ENCODE data around the gene TFEC.
"Not testable (repeated sequence)": the region's sequence is repeated elsewhere in the genome, so short reads cannot be mapped to it uniquely, and the experiment has no call there.

Gene TFEC

DNA sequence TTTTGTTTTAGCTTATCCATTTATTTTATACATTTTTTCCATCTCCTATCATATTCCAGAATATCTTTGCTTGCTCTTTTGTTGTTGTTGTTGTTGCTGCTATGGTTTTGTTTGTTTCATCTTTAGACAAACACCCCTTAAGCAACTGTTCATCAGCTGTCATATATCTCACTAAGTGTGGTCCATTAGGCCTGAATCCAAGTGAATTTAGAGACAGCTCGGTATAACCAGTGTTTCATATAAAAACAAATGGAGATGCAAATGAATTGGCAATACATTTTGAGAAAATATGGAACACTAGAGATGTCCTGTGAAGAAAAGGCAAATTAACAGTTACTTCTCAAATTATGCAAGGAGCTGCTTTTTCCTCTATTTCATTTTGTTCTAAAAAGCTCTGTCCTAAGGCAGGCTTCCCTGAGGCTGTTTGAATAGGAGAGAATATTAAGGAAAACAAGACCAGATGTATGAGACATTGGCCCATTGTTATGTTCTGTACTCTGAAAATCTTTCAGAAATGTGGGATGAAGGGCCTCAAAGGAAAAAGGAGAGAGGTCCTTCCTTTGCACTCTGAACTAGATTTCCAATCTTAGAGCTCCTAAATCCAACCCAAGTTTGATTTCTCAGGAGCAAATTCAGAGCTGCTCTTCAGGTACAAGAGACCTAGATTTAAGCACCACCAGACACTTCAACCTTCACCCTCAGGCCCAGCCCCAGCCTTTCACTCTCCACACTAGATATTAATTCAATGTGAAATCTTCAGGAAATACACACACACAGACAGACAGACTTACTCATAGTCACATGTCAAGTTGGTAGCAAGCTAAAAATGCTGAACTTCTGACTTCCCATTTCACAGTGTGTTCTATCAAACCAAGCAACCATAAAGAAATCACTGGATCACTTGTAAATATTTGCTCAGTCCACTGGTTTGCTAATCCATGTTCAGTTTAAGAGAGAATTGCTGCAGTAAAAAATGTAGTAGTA, 5.4 kb downstream of the TFEC start:
- Histone ChIP-seq H3K79me2 (no peaks in the 10 kb centered on the region), H3K9me3 (ENCODE audit: control insufficient read depth, low read length) (no peaks in the 10 kb centered on the region), H2AFZ (no peak overlapping the region), H3K4me1 (no peaks in the 10 kb centered on the region), H3K36me3 (ENCODE audit: control insufficient read depth, insufficient read depth, low read length) (no peaks in the 10 kb centered on the region), H3K9ac (no peak overlapping the region), H3K27me3 (ENCODE audit: control insufficient read depth, insufficient read depth, low read length) (no peaks in the 10 kb centered on the region), H3K4me2 (ENCODE audit: low read length) (no peak overlapping the region), H3K4me3 (ENCODE audit: low read depth, low read length) (no peak overlapping the region), H3K27ac (no peak overlapping the region)
- TF ChIP-seq, protein P1, sequence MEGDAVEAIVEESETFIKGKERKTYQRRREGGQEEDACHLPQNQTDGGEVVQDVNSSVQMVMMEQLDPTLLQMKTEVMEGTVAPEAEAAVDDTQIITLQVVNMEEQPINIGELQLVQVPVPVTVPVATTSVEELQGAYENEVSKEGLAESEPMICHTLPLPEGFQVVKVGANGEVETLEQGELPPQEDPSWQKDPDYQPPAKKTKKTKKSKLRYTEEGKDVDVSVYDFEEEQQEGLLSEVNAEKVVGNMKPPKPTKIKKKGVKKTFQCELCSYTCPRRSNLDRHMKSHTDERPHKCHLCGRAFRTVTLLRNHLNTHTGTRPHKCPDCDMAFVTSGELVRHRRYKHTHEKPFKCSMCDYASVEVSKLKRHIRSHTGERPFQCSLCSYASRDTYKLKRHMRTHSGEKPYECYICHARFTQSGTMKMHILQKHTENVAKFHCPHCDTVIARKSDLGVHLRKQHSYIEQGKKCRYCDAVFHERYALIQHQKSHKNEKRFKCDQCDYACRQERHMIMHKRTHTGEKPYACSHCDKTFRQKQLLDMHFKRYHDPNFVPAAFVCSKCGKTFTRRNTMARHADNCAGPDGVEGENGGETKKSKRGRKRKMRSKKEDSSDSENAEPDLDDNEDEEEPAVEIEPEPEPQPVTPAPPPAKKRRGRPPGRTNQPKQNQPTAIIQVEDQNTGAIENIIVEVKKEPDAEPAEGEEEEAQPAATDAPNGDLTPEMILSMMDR (IDR thresholded peaks at IDR 0.05) = no peak

DNA sequence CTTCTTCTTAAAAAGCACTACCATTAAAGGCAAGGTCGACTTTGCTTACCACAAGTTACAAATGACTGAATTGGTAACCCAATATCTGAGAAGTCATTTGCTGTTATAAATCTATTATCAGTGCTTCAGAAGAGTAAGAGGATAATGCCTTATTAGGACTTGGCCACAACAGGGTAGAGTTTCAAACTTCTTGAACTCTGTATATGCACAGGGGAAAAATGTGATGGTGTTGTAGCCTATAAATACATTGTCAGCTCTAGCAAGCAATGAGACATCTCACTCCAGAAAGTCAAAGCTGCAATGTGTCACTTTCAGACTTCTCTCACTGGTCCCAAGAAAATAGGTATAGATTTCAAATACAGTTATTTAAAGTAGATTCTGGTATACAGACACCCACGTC, 9.3 kb downstream of the TFEC start:
- Histone ChIP-seq H3K9me3 (ENCODE audit: control insufficient read depth, low read length) (no peaks in the 10 kb centered on the region), H3K9ac (no peak overlapping the region), H2AFZ (no peak overlapping the region), H3K27ac (no peak overlapping the region), H3K4me1 (no peaks in the 10 kb centered on the region), H3K27me3 (ENCODE audit: control insufficient read depth, insufficient read depth, low read length) (no peaks in the 10 kb centered on the region), H3K79me2 (no peaks in the 10 kb centered on the region), H3K4me3 (ENCODE audit: low read depth, low read length) (no peak overlapping the region), H3K4me2 (ENCODE audit: low read length) (no peak overlapping the region), H3K36me3 (ENCODE audit: control insufficient read depth, insufficient read depth, low read length) (no peaks in the 10 kb centered on the region)
- TF ChIP-seq, protein P1 (IDR thresholded peaks at IDR 0.05) = no peak

DNA sequence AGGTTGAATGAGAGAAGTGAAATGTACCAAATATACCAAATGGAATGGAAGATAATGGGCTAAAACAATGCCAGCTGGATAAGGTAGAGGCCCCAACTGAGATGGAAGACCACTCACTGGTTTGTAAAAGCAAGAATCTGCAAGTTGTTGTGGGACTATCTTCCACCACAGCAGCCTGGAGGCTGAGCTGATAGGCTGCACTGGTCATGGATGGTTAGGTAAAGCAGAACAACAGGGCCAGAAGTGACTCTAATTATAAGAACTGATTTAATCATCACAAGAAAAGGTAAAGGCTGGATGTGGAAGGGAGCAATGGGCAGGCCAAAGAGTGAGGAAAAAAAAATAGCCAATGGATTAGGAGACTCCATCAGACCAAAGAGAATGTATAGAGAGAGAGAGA, 11.8 kb downstream of the TFEC start:
- Histone ChIP-seq H3K36me3 (ENCODE audit: control insufficient read depth, insufficient read depth, low read length) (no peaks in the 10 kb centered on the region), H3K4me3 (ENCODE audit: low read depth, low read length) (no peak overlapping the region), H3K27ac (no peak overlapping the region), H3K27me3 (ENCODE audit: control insufficient read depth, insufficient read depth, low read length) (no peaks in the 10 kb centered on the region), H3K4me1 (no peaks in the 10 kb centered on the region), H3K9ac (no peak overlapping the region), H2AFZ (no peak overlapping the region), H3K9me3 (ENCODE audit: control insufficient read depth, low read length) (no peaks in the 10 kb centered on the region), H3K79me2 (no peaks in the 10 kb centered on the region), H3K4me2 (ENCODE audit: low read length) (no peak overlapping the region)
- TF ChIP-seq, protein P1 (IDR thresholded peaks at IDR 0.05) = no peak

DNA sequence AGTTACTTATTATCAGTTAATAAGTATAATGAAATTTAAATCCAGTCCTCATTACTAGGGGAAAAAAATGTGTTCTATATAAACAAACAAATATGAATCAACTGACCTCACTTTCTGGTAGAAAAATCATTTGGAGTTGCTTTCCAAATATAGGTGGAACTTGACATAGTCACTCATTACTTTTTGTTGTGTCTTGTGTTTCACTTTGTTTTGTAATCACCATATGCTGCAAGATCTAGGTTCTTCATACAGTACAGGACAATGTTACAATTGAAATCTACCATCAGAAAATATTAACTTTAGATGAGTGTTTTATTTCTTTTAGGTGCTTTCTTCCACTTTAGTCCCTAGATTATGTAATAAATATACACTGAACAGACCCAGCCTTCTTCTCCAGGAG, 16.9 kb downstream of the TFEC start:
- TF ChIP-seq, protein P1 (IDR thresholded peaks at IDR 0.05) = no peak
- Histone ChIP-seq H3K4me1 (no peaks in the 10 kb centered on the region), H2AFZ (no peak overlapping the region), H3K27ac (no peak overlapping the region), H3K4me3 (ENCODE audit: low read depth, low read length) (no peak overlapping the region), H3K36me3 (ENCODE audit: control insufficient read depth, insufficient read depth, low read length) (no peaks in the 10 kb centered on the region), H3K79me2 (no peaks in the 10 kb centered on the region), H3K4me2 (ENCODE audit: low read length) (no peak overlapping the region), H3K9me3 (ENCODE audit: control insufficient read depth, low read length) (no peaks in the 10 kb centered on the region), H3K9ac (no peak overlapping the region), H3K27me3 (ENCODE audit: control insufficient read depth, insufficient read depth, low read length) (no peaks in the 10 kb centered on the region)

DNA sequence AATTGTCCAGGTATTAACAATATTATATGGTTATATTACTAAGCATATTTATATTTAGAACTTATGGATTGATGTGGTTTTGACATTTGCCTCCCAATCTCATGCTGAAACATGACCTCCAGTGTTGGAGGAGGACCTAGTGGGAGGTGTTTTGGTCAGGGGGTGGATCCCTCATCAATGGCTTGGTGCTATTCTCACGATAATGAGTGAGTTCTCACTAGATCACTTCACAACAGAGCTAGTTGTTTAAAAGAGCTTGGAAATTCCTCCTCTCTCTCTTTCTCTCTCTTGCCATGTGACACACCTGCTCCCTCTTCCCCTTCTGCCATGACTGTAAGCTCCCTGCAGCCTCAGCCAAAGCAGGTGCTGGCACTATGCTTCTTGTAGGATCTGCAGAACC, 19.0 kb downstream of the TFEC start:
- H3K4me3 ChIP-seq (ENCODE audit: low read depth, low read length) = no peak overlapping the region
- no peaks in the 10 kb centered on the region for H3K79me2 ChIP-seq
- no peak overlapping the region for H3K27ac ChIP-seq
- no peak overlapping the region for H3K9ac ChIP-seq
- TF ChIP-seq, protein P1 (IDR thresholded peaks at IDR 0.05) = no peak
- no peak overlapping the region for H2AFZ ChIP-seq
- no peaks in the 10 kb centered on the region for H3K36me3 ChIP-seq (ENCODE audit: control insufficient read depth, insufficient read depth, low read length)
- H3K4me1 ChIP-seq = no peaks in the 10 kb centered on the region
- no peaks in the 10 kb centered on the region for H3K9me3 ChIP-seq (ENCODE audit: control insufficient read depth, low read length)
- H3K27me3 ChIP-seq (ENCODE audit: control insufficient read depth, insufficient read depth, low read length) = no peaks in the 10 kb centered on the region
- no peak overlapping the region for H3K4me2 ChIP-seq (ENCODE audit: low read length)

DNA sequence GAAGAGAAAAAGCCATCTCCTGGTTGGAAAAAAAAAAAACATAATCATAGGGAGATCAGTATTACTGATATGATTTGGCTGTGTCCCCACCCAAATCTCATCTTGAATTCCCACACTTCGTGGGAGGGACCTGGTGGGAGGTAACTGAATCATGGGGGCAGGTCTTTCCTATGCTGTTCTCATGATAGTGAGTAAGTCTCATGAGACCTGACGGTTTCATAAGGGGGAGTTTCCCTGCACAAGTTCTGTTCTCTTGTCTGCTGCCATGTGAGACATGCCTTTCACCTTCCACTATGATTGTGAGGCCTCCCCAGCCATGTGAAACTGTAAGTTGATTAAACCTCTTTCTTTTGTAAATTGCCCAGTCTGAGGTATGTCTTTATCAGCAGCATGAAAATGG, 25.8 kb downstream of the TFEC start:
- H3K36me3 ChIP-seq (ENCODE audit: control insufficient read depth, insufficient read depth, low read length); H3K79me2 ChIP-seq; H3K27me3 ChIP-seq (ENCODE audit: control insufficient read depth, insufficient read depth, low read length); H3K27ac ChIP-seq; H3K4me2 ChIP-seq (ENCODE audit: low read length); H2AFZ ChIP-seq; H3K4me3 ChIP-seq (ENCODE audit: low read depth, low read length); H3K4me1 ChIP-seq; H3K9me3 ChIP-seq (ENCODE audit: control insufficient read depth, low read length); H3K9ac ChIP-seq: not testable (repeated sequence)

Measured in parathyroid adenoma (tissue), 2 donors.